HG03439 (cell line): ENCODE measurements around the gene KLHL2.
"Not testable (repeated sequence)": the region's sequence is repeated elsewhere in the genome, so short reads cannot be mapped to it uniquely, and the experiment has no call there.

Experiments used
- ATAC-seq: cut with Tn5 transposase; IDR thresholded peaks from one replicate; pipeline ENCODE4 v1.9.1; 2021; ENCODE audit warnings: mild to moderate bottlenecking, moderate library complexity; ENCODE audit not compliant: unreplicated experiment

Gene KLHL2

DNA sequence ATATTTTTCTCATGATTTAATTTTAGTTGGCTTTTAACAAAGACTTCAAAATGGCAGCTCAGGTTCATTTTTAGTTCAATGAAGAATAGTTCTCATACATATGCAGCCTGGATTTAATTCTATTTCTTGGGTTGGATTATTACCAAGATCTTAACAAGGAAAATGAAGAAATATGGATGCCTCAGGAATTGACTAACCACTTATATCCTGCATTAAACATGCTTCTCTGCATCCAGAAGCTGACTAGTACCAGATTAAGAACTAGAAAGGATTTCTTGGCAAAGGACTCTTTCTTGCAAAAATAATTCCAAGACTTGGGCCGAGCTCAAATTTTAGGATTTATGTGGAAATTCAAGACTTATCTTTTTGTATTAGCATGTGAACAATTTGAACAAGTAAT lies 5.6 kb upstream of the KLHL2 start:
- ATAC-seq, result no peak

- ATAC-seq, result no peak
Observed at GRCh38 chr4:165203541-165204461, 3.6 kb upstream of the KLHL2 start.

DNA sequence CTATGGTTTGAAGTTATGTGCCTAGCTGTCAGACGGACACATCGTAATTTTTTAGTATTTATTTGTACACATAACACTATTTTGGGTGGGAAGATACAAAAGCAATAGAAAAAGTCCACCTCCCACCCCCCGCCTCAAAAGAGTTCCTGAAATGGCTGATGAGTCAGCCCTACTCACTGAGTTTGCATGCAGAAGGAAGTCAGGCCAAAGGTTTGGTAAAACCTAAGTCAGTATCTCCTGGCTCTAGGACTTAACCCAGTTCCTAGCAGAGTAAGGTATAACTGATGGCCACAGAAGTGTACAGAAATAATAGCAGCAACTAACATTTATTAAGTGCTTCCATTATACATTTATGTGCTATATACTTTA lies 2.9 kb upstream of the KLHL2 start:
- no peak for ATAC-seq

- ATAC-seq, result peak; percentile 26
Observed at GRCh38 chr4:165207016-165207430, 338 bp upstream of the KLHL2 start.

- peak; percentile 26 for ATAC-seq
Observed at GRCh38 chr4:165208221-165208652, 876 bp downstream of the KLHL2 start.

- ATAC-seq, result no peak
Observed at GRCh38 chr4:165208741-165209388, 1.5 kb downstream of the KLHL2 start.

DNA sequence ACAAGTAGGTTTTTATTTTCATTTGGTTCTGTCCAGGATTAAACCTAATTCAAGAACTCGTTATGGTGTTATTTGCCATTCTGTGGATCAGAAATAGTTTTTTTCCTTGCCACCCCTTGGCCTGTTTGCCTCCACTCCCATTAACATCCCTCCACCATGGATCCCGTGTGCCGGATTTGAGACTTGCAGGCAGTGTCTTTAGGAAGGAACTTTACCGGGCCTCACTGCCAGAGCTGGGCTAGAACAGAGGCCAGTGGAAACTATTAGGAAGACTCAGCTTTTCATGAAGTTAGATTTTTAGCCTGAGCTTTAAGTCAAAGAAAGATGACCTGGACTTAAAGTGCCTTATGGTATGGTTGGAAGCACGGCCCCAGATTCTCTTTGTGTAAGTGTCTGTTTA lies 2.4 kb downstream of the KLHL2 start:
- no peak for ATAC-seq

- no peak for ATAC-seq
Observed at GRCh38 chr4:165210566-165210965, 3.2 kb downstream of the KLHL2 start.

- not testable (repeated sequence) for ATAC-seq
Observed at GRCh38 chr4:165212647-165213046, 5.3 kb downstream of the KLHL2 start.

DNA sequence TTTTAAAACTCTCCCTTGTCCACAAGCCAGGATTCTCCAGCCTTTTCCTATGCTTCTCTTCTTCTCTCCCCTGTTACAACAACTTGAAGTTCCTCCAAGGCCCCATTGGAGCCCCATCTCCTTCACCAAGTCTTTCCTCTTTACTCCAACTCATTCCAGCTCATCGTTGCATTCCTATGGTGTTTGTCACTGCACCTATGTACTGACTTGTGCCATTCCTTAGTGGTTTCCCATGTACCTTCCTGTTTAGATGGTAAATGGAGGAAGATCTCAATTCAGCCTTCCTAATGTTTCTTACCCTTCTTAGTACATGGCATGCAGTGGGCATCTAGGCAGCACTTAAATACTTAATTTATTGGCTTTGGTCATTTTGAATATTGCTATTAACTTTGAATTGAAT lies 6.0 kb downstream of the KLHL2 start:
- ATAC-seq, result not testable (repeated sequence)

DNA sequence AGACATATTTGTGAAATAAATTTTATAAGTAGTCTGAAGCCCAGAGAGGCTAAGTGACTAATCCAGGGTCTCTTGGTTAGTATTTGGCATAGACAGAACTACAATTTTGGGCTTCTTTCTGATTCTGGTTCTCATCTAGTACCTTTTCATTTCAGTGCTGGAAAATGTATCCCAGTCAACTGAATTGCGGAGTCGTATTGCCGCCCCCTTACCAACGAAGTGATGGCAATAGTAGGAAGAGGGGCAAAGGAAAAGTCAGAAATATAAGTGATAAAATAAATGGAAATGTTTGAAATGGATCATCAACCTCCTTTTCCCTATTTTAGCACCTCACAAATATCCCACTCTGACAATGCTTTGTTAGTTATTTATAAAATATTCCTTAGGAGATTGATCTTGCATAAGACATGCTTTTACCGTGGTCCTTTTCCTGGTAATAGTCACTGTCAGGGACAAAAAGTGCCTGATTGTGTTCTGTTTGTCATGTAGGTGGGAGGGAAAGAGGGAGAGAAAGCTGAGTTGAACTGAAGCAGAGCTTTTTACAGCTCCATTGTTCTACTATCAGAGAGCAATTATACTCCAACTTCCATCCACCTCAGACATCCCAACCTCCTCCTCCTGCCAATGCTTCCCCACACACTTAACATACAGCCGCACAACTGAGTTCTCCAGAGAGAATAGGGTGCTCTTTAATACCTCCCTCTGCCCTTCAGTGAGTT lies 6.8 kb downstream of the KLHL2 start:
- not testable (repeated sequence) for ATAC-seq

- peak; percentile 65 for ATAC-seq
Observed at GRCh38 chr4:165215034-165215751, 7.8 kb downstream of the KLHL2 start.

DNA sequence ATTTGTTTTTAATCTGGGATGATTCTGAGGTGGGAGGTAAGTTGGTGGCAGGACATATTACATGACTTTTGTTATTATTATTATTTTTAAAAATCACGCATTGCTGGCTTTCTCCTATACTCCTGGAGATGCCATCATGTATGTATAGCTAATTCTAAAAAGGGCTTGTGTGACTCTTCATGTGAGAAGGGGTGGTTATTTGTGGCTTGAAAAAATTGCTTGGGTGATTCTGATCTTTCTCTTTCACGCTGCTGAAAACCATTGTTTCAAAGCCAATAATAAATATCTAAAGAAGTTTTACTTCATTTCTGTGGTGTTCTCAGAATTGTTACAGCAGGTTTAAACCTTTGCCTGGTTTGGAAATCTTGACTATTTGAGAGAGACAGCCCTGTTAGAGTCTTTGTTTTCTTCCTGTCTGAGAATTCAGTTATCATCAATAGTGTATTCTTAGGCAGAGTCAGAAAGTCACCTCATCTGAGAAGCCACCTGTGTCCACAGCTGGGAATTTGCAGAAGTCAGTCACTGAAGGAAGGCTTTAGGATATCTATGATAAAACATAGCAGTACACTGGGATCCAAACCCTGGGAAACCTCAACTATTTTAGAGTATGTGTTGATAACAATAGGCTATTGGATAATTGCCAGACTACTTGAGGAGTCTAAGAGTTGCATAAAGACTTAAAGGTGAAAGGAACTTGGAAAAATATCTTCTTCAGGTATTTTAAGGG lies 8.6 kb downstream of the KLHL2 start:
- ATAC-seq, result peak; percentile 52

- ATAC-seq, result no peak
Observed at GRCh38 chr4:165217325-165217724, 10.0 kb downstream of the KLHL2 start.

GRCh38 chr4:165221306-165221705 lies 13.9 kb downstream of the KLHL2 start:
- ATAC-seq, result not testable (repeated sequence)

- not testable (repeated sequence) for ATAC-seq
Observed at GRCh38 chr4:165221993-165222650, 14.8 kb downstream of the KLHL2 start.

- no peak for ATAC-seq
Observed at GRCh38 chr4:165222651-165222994, 15.3 kb downstream of the KLHL2 start.

GRCh38 chr4:165227401-165227800 lies 20.0 kb downstream of the KLHL2 start:
- not testable (repeated sequence) for ATAC-seq

DNA sequence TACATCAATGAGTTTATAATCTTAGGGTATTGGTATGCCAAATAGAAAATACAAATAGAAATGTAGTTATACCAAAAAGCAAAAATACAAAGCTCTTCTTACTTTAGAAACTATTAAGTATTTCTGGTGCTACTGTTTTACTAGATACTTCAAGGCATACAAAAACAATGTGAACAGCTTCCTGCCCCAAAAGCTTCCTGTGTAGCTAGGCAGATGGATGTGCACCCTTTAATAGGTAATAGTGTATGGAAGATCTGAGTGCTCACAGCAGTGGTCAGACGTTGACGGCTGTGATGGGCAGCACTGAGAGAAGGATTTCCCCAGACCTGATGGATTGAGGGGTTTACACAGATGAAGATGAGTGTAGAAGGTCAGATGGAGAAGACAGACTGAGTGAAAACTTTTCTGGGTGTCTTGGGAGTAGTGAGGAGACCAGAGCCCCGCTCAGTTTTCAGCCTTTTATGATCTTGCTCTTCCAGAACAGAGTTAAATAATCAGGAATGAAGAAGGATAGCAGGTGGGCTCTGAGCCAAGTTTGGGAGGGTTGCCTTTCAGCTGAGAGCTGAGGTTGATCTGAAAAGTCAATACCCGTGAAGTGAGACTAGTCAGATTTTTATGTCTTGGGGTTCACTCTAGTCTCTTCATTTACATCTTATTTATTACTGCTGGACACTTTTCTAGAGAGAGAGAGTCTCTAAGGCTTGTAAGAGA lies 22.3 kb downstream of the KLHL2 start:
- not testable (repeated sequence) for ATAC-seq
